ENCODE measurements around the gene TP53TG5.

TP53TG5 gene

GRCh38 chr20:45420125-45420524 is 42.0 kb upstream of the TP53TG5 start:
- no peak for DNase-seq (ENCODE audit: extremely low spot score)
- ChIA-PET POLR2A (no interaction called here), CTCF (interaction anchor here (1.4 to 7.2 kb wide), 6 partner anchors 14 to 101 kb away, joined by 5 to 69 read pairs (median 9); partner anchors contain the start of gene SYS1)
- no peak for TF ChIP-seq CTCF (IDR thresholded peaks at IDR 0.05; ENCODE audit: control extremely low read depth, extremely low read depth, low read depth, missing control alignments)

- POLR2A ChIA-PET = no interaction called here
- no peak for TF ChIP-seq CTCF (IDR thresholded peaks at IDR 0.05; ENCODE audit: control extremely low read depth, extremely low read depth, low read depth, missing control alignments)
- DNase-seq (ENCODE audit: extremely low spot score) = peak; percentile 45
These were observed 41.3 kb upstream of the TP53TG5 start for GRCh38 chr20:45419188-45420091.

GRCh38 chr20:45416917-45417316 is 38.8 kb upstream of the TP53TG5 start:
- no peak for DNase-seq (ENCODE audit: extremely low spot score)
- CTCF ChIA-PET = interaction anchor here (1.0 to 7.2 kb wide), 5 partner anchors 13 to 56 kb away, joined by 4 to 69 read pairs (median 8); no protein-coding TSS in a partner anchor
- no peak for TF ChIP-seq CTCF (IDR thresholded peaks at IDR 0.05; ENCODE audit: control extremely low read depth, extremely low read depth, low read depth, missing control alignments)
- POLR2A ChIA-PET = no interaction called here

More at GRCh38 chr20:45419188-45420091, 41.3 kb upstream of the TP53TG5 start:
- CTCF ChIA-PET = interaction anchor here (1.2 to 7.2 kb wide), 10 partner anchors 11 to 351 kb away, joined by 3 to 69 read pairs (median 8); partner anchors contain the start of gene SYS1

GRCh38 chr20:45415822-45416637 is 37.9 kb upstream of the TP53TG5 start, which contains the start of gene PIGT:
Gene PIGT, plus strand, starts transcription at chr20:45416141. Its CDS starts 16 bp downstream, at chr20:45416157.
- ChIA-PET POLR2A (interaction anchor here (0.6 kb wide), 1 partner anchor 20 kb away, joined by 5 read pairs; no protein-coding TSS in a partner anchor), CTCF (interaction anchor here (1.0 to 7.2 kb wide), 11 partner anchors 8 to 97 kb away, joined by 3 to 69 read pairs (median 7); partner anchors contain the start of genes DBNDD2 and SYS1)
- no peak for TF ChIP-seq CTCF (IDR thresholded peaks at IDR 0.05; ENCODE audit: control extremely low read depth, extremely low read depth, low read depth, missing control alignments)
- peak; percentile 90 for DNase-seq (ENCODE audit: extremely low spot score)

- DNase-seq (ENCODE audit: extremely low spot score) = no peak
- TF ChIP-seq CTCF (IDR thresholded peaks at IDR 0.05; ENCODE audit: control extremely low read depth, extremely low read depth, low read depth, missing control alignments) = no peak
- CTCF ChIA-PET = interaction anchor here (1.0 to 3.8 kb wide), 5 partner anchors 23 to 120 kb away, joined by 3 to 20 read pairs (median 6); partner anchors contain the start of gene SYS1
- POLR2A ChIA-PET = no interaction called here
These were observed 35.4 kb upstream of the TP53TG5 start for GRCh38 chr20:45413479-45413878.

GRCh38 chr20:45412653-45413052 is 34.5 kb upstream of the TP53TG5 start:
- ChIA-PET CTCF (interaction anchor here (0.9 to 3.8 kb wide), 8 partner anchors 16 to 119 kb away, joined by 3 to 20 read pairs (median 4); partner anchors contain the start of genes SYS1 and TP53TG5), POLR2A (interaction anchor here (0.6 kb wide), 1 partner anchor 39 kb away, joined by 4 read pairs; no protein-coding TSS in a partner anchor)

More at GRCh38 chr20:45412653-45413052, 34.5 kb upstream of the TP53TG5 start:
- no peak for DNase-seq (ENCODE audit: extremely low spot score)
- no peak for TF ChIP-seq CTCF (IDR thresholded peaks at IDR 0.05; ENCODE audit: control extremely low read depth, extremely low read depth, low read depth, missing control alignments)

Measured in GM10248 (cell line).